Measurements from ENCODE around the gene GDPD4. TPM values are rescaled to one million over a fixed set of nuclear protein-coding genes. Genes with fewer than 3 reads are reported as not detected.

Gene GDPD4
- total RNA-seq, 1 experiment from 2014 or later = not detected

DNA sequence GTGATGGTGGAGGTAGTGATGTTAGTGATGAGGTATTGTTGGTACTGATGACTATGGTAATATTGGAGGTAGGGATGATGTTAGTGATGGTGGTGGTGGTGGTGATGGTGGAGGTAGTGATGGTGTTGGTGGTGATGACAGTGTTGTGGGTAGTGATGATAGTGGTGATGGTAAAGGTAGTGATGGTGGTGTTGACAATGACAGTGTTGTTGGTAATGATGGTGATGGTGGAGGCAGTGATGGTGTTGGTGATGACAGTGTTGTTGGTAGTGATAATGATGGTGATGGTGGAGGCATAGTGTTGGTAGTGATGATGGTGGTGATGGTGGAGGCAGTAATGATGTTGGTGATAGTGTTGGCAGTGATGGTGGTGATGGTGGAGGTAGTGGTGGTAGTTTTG is 108.3 kb downstream of the GDPD4 start:
- H3K79me2 ChIP-seq (ENCODE audit: insufficient read depth, low read length) = no peaks in the 10 kb centered on the region
- H3K9ac ChIP-seq (ENCODE audit: low read length) = no peak overlapping the region
- intact Hi-C loops (cut with micrococcal nuclease) = loop anchor here (2.0 kb wide), 1 partner anchor 280 kb away; no protein-coding TSS in a partner anchor
- H3K27ac ChIP-seq (ENCODE audit: low read depth, low read length) = no peak overlapping the region
- H3K9me3 ChIP-seq (ENCODE audit: control insufficient read depth in 1 of 2, insufficient read depth in 1 of 2, low read depth in 1 of 2, low read length in 2 of 2) = no peaks in the 10 kb centered on the region
- CTCF ChIA-PET = interaction anchor here (1.0 kb wide), 1 partner anchor 425 kb away, joined by 3 read pairs; no protein-coding TSS in a partner anchor
- ATAC-seq (no peak), DNase-seq (ENCODE audit: low read depth, low spot score) (no peak)
- H2AFZ ChIP-seq (ENCODE audit: low read depth, low read length, poor library complexity, severe bottlenecking) = no peak overlapping the region
- no TSS peak for BruUV-seq (replicated peaks)
- H3K27me3 ChIP-seq (ENCODE audit: insufficient read depth, low read length) = no peaks in the 10 kb centered on the region
- no peak for TF ChIP-seq SRF (IDR thresholded peaks at IDR 0.05; ENCODE audit: low read depth)
- TF ChIP-seq, protein P1, sequence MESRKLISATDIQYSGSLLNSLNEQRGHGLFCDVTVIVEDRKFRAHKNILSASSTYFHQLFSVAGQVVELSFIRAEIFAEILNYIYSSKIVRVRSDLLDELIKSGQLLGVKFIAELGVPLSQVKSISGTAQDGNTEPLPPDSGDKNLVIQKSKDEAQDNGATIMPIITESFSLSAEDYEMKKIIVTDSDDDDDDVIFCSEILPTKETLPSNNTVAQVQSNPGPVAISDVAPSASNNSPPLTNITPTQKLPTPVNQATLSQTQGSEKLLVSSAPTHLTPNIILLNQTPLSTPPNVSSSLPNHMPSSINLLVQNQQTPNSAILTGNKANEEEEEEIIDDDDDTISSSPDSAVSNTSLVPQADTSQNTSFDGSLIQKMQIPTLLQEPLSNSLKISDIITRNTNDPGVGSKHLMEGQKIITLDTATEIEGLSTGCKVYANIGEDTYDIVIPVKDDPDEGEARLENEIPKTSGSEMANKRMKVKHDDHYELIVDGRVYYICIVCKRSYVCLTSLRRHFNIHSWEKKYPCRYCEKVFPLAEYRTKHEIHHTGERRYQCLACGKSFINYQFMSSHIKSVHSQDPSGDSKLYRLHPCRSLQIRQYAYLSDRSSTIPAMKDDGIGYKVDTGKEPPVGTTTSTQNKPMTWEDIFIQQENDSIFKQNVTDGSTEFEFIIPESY (IDR thresholded peaks at IDR 0.05; ENCODE audit: extremely low read depth, insufficient replicate concordance, low read length) = no peak
- TF ChIP-seq, protein P2, sequence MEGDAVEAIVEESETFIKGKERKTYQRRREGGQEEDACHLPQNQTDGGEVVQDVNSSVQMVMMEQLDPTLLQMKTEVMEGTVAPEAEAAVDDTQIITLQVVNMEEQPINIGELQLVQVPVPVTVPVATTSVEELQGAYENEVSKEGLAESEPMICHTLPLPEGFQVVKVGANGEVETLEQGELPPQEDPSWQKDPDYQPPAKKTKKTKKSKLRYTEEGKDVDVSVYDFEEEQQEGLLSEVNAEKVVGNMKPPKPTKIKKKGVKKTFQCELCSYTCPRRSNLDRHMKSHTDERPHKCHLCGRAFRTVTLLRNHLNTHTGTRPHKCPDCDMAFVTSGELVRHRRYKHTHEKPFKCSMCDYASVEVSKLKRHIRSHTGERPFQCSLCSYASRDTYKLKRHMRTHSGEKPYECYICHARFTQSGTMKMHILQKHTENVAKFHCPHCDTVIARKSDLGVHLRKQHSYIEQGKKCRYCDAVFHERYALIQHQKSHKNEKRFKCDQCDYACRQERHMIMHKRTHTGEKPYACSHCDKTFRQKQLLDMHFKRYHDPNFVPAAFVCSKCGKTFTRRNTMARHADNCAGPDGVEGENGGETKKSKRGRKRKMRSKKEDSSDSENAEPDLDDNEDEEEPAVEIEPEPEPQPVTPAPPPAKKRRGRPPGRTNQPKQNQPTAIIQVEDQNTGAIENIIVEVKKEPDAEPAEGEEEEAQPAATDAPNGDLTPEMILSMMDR (IDR thresholded peaks at IDR 0.05 in 2 of 3, conservative IDR thresholded peaks at IDR 0.05 in 1 of 3; ENCODE audit: borderline replicate concordance in 1 of 3, insufficient read depth in 1 of 3, low read depth in 2 of 3, low read length in 2 of 3) = no peak
- TF ChIP-seq RAD21 (IDR thresholded peaks at IDR 0.05; ENCODE audit: low read depth) = no peak
- TF ChIP-seq ZNF274 (IDR thresholded peaks at IDR 0.05; ENCODE audit: low read depth, low read length) = no peak
- TF ChIP-seq TCF7L2 (IDR thresholded peaks at IDR 0.05; ENCODE audit: borderline replicate concordance, extremely low read depth, insufficient read depth, insufficient read length) = no peak
- TF ChIP-seq SIN3A (IDR thresholded peaks at IDR 0.05; ENCODE audit: low read depth) = no peak
- no peak for TF ChIP-seq YY1 (IDR thresholded peaks at IDR 0.05; ENCODE audit: extremely low read depth, insufficient replicate concordance, low read depth, low read length)
- TF ChIP-seq, protein P3, sequence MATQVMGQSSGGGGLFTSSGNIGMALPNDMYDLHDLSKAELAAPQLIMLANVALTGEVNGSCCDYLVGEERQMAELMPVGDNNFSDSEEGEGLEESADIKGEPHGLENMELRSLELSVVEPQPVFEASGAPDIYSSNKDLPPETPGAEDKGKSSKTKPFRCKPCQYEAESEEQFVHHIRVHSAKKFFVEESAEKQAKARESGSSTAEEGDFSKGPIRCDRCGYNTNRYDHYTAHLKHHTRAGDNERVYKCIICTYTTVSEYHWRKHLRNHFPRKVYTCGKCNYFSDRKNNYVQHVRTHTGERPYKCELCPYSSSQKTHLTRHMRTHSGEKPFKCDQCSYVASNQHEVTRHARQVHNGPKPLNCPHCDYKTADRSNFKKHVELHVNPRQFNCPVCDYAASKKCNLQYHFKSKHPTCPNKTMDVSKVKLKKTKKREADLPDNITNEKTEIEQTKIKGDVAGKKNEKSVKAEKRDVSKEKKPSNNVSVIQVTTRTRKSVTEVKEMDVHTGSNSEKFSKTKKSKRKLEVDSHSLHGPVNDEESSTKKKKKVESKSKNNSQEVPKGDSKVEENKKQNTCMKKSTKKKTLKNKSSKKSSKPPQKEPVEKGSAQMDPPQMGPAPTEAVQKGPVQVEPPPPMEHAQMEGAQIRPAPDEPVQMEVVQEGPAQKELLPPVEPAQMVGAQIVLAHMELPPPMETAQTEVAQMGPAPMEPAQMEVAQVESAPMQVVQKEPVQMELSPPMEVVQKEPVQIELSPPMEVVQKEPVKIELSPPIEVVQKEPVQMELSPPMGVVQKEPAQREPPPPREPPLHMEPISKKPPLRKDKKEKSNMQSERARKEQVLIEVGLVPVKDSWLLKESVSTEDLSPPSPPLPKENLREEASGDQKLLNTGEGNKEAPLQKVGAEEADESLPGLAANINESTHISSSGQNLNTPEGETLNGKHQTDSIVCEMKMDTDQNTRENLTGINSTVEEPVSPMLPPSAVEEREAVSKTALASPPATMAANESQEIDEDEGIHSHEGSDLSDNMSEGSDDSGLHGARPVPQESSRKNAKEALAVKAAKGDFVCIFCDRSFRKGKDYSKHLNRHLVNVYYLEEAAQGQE (IDR thresholded peaks at IDR 0.05; ENCODE audit: low read depth) = no peak
- TF ChIP-seq, protein P4, sequence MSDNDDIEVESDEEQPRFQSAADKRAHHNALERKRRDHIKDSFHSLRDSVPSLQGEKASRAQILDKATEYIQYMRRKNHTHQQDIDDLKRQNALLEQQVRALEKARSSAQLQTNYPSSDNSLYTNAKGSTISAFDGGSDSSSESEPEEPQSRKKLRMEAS (IDR thresholded peaks at IDR 0.05) = no peak
- TF ChIP-seq SP1 (IDR thresholded peaks at IDR 0.05; ENCODE audit: low read depth) = no peak
- TF ChIP-seq, protein P5, sequence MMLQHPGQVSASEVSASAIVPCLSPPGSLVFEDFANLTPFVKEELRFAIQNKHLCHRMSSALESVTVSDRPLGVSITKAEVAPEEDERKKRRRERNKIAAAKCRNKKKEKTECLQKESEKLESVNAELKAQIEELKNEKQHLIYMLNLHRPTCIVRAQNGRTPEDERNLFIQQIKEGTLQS (IDR thresholded peaks at IDR 0.05) = no peak
- no peak for TF ChIP-seq FOSL1 (IDR thresholded peaks at IDR 0.05; ENCODE audit: low read depth)
- TF ChIP-seq CBX3 (IDR thresholded peaks at IDR 0.05; ENCODE audit: low read depth) = no peak
- H4K20me1 ChIP-seq (ENCODE audit: insufficient read depth) = no peaks in the 10 kb centered on the region
- RAD21 ChIA-PET (ENCODE audit: low non-redundant PET in 1 of 2, low total read pairs in 2 of 2, uncharacterized antibody in 2 of 2, unreplicated experiment in 2 of 2) = no interaction called here
- H3K9me2 ChIP-seq (ENCODE audit: insufficient read depth) = no peaks in the 10 kb centered on the region
- H3K4me1 ChIP-seq (ENCODE audit: control insufficient read depth in 1 of 2, insufficient read depth in 2 of 2, low read length in 2 of 2) = peaks cover 0 to 14% of the 10 kb centered on the region in 2 experiments; a peak in 3 of 4 replicates
- H3K36me3 ChIP-seq (ENCODE audit: control insufficient read depth in 1 of 2, insufficient read depth in 2 of 2, low read length in 2 of 2) = no peaks in the 10 kb centered on the region
- H3K4me3 ChIP-seq (replicated peaks in 1 of 2; ENCODE audit: low read depth in 1 of 2, low read length in 2 of 2) = no peak overlapping the region
- POLR2A ChIA-PET = no interaction called here
- no peak overlapping the region for H3K4me2 ChIP-seq (ENCODE audit: low read length)
